HEK293T (cell line): ENCODE measurements around the gene LRRC27.

ENCODE experiments used
- ARNT ChIP-seq: fragments of 450-650 bp; IDR thresholded peaks from 2 replicates; pipeline ENCODE4 v1.6.1; 2017; ENCODE audit warnings: mild to moderate bottlenecking
- BHLHE40 ChIP-seq: fragments of 450-650 bp; IDR thresholded peaks from 2 replicates; pipeline ENCODE4 v1.6.1; 2016; ENCODE audit warnings: mild to moderate bottlenecking, moderate library complexity, borderline replicate concordance
- ELF4 ChIP-seq: fragments of 450-650 bp; IDR thresholded peaks from 2 replicates; pipeline ENCODE4 v1.6.1; 2017; ENCODE audit warnings: antibody characterized with exemption
- FOXA1 ChIP-seq: fragments of 450-650 bp; IDR thresholded peaks from 2 replicates; pipeline ENCODE4 v1.6.1; 2016; ENCODE audit warnings: mild to moderate bottlenecking
- FOXK2 ChIP-seq: fragments of 450-650 bp; IDR thresholded peaks from 2 replicates; pipeline ENCODE4 v1.6.1; 2016; ENCODE audit warnings: mild to moderate bottlenecking
- FOXM1 ChIP-seq: fragments of 450-650 bp; IDR thresholded peaks from 2 replicates; pipeline ENCODE4 v1.6.1; 2017; ENCODE audit warnings: mild to moderate bottlenecking, borderline replicate concordance
- HDGF ChIP-seq: fragments of 450-650 bp; IDR thresholded peaks from 2 replicates; pipeline ENCODE4 v1.6.1; 2017; ENCODE audit warnings: antibody characterized with exemption, borderline replicate concordance
- L3MBTL2 ChIP-seq: fragments of 450-650 bp; conservative IDR thresholded peaks from 2 replicates; pipeline ENCODE4 v1.6.1; 2016; ENCODE audit warnings: mild to moderate bottlenecking
- NFRKB ChIP-seq: fragments of 450-650 bp; IDR thresholded peaks from 2 replicates; pipeline ENCODE4 v1.6.1; 2016; ENCODE audit warnings: mild to moderate bottlenecking, moderate library complexity
- SP1 ChIP-seq: fragments of 450-650 bp; IDR thresholded peaks from 2 replicates; pipeline ENCODE4 v1.6.1; 2017
- SUZ12 ChIP-seq: fragments of 450-650 bp; IDR thresholded peaks from 2 replicates; pipeline ENCODE4 v1.6.1; 2016; ENCODE audit warnings: mild to moderate bottlenecking
- TARDBP ChIP-seq: fragments of 450-650 bp; IDR thresholded peaks from 2 replicates; pipeline ENCODE4 v1.6.1; 2016
- ZNF384 ChIP-seq: fragments of 450-650 bp; IDR thresholded peaks from 2 replicates; pipeline ENCODE4 v1.6.1; 2016
- TF ChIP-seq, protein P1 (sequence below): fragments of 450-650 bp; IDR thresholded peaks from 2 replicates; pipeline ENCODE4 v1.6.1; 2016

GRCh38 chr10:132291826-132292225 is 40.2 kb upstream of the LRRC27 start:
- no peak for TF ChIP-seq FOXA1
- no peak for TF ChIP-seq HDGF
- TF ChIP-seq SP1: no peak
- no peak for TF ChIP-seq ELF4
- TF ChIP-seq ARNT: no peak
- TF ChIP-seq NFRKB: no peak
- no peak for TF ChIP-seq TARDBP
- TF ChIP-seq SUZ12: no peak
- TF ChIP-seq, protein P1, sequence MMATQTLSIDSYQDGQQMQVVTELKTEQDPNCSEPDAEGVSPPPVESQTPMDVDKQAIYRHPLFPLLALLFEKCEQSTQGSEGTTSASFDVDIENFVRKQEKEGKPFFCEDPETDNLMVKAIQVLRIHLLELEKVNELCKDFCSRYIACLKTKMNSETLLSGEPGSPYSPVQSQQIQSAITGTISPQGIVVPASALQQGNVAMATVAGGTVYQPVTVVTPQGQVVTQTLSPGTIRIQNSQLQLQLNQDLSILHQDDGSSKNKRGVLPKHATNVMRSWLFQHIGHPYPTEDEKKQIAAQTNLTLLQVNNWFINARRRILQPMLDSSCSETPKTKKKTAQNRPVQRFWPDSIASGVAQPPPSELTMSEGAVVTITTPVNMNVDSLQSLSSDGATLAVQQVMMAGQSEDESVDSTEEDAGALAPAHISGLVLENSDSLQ: no peak
- no peak for TF ChIP-seq FOXK2
- TF ChIP-seq FOXM1: no peak
- no peak for TF ChIP-seq L3MBTL2
- no peak for TF ChIP-seq BHLHE40
- TF ChIP-seq ZNF384: no peak
